22Rv1 (cell line): Measurements from ENCODE around the gene DNASE2B.
"Not testable (repeated sequence)": the region's sequence is repeated elsewhere in the genome, so short reads cannot be mapped to it uniquely, and the experiment has no call there.

Experiments used
- ZFX ChIP-seq: fragments of 450-650 bp; IDR thresholded peaks from 2 replicates; pipeline ENCODE4 v1.6.1; 2017; ENCODE audit warnings: antibody characterized with exemption, borderline replicate concordance
- TF ChIP-seq, protein P1 (sequence below): fragments of 450-650 bp; IDR thresholded peaks from 2 replicates; pipeline ENCODE4 v1.5.1; 2017; ENCODE audit warnings: mild to moderate bottlenecking

DNA sequence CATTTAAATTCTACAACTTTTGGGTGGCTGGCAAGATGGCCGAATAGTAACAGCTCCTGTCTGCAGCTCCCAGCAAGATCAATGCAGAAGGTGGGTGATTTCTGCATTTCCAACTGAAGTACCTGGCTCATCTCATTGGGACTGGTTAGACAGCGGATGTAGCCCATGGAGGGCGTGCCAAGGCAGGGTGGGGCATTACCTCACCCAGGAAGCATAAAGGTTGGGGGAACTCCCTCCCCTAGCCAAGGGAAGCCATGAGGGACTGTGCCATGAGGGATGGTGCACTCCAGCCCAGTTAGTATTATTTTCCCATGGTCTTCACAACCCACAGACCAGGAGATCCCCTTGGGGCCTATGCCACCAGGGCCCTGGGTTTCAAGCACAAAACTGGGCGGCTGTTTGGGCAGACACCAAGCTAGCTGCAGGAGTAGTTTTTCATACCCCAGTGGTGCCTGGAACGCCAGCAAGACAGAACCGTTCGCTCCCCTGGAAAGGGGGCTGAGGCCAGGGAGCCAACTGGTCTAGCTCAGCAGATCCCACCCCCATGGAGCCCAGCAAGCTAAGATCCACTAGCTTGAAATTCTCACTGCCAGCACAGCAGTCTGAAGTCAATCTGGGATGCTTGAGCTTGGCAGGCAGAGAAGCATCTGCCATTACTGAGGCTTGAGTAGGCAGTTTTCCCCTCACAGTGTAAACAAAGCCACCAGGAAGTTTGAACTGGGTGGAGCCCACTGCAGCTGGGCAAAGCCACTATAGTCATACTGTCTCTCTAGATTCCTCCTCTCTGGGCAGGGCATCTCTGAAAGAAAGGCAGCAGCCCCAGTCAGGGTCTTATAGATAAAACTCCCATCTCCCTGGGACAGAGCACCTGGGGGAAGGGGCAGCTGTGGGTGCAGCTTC lies 44.7 kb downstream of the DNASE2B start:
- TF ChIP-seq, protein P1, sequence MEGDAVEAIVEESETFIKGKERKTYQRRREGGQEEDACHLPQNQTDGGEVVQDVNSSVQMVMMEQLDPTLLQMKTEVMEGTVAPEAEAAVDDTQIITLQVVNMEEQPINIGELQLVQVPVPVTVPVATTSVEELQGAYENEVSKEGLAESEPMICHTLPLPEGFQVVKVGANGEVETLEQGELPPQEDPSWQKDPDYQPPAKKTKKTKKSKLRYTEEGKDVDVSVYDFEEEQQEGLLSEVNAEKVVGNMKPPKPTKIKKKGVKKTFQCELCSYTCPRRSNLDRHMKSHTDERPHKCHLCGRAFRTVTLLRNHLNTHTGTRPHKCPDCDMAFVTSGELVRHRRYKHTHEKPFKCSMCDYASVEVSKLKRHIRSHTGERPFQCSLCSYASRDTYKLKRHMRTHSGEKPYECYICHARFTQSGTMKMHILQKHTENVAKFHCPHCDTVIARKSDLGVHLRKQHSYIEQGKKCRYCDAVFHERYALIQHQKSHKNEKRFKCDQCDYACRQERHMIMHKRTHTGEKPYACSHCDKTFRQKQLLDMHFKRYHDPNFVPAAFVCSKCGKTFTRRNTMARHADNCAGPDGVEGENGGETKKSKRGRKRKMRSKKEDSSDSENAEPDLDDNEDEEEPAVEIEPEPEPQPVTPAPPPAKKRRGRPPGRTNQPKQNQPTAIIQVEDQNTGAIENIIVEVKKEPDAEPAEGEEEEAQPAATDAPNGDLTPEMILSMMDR, result not testable (repeated sequence)
- TF ChIP-seq ZFX, result not testable (repeated sequence)
